Measurements from ENCODE around the gene FAM219A. TPM values are rescaled to one million over a fixed set of nuclear protein-coding genes. Genes with fewer than 3 reads are reported as not detected.
"Not testable (repeated sequence)": the region's sequence is repeated elsewhere in the genome, so short reads cannot be mapped to it uniquely, and the experiment has no call there.

The FAM219A gene
- polyA plus RNA-seq, 3 donors = 0.61 to 15.3 (median 1.2) TPM

- no peaks in the 10 kb centered on the region for H3K79me2 ChIP-seq (ENCODE audit: insufficient read depth, low read length)
- Mint-ChIP-seq H3K4me1 (no peaks in the 10 kb centered on the region), H3K4me3 (no peak overlapping the region), H3K36me3 (peaks cover 0 to 7% of the 10 kb centered on the region in 2 donors), H3K9me3 (peaks cover 7 to 25% (median 18%) of the 10 kb centered on the region in 7 donors), H3K27me3 (ENCODE audit: low read depth in 3 of 3) (peaks cover 2 to 4% (median 2%) of the 10 kb centered on the region in 3 donors), H3K27ac (no peak overlapping the region)
- DNase-seq = no peak
- no peaks in the 10 kb centered on the region for H3K4me1 ChIP-seq (ENCODE audit: control insufficient read depth in 1 of 2, insufficient read depth in 2 of 2, low read length in 2 of 2)
- H3K4me2 ChIP-seq (replicated peaks; ENCODE audit: extremely low read depth, low read length, poor library complexity, severe bottlenecking) = no peak overlapping the region
- H3K4me3 ChIP-seq (replicated peaks in 1 of 3; ENCODE audit: low read depth in 2 of 3, low read length in 3 of 3) = no peak overlapping the region
- H3K9me3 ChIP-seq (replicated peaks in 1 of 2; ENCODE audit: control insufficient read depth in 1 of 2, insufficient read depth in 1 of 2, low read length in 2 of 2) = peaks cover 15 to 22% of the 10 kb centered on the region in 2 donors
- H3K36me3 ChIP-seq (replicated peaks in 1 of 2; ENCODE audit: control insufficient read depth in 1 of 2, insufficient read depth in 2 of 2, low read length in 2 of 2) = no peaks in the 10 kb centered on the region
- intact Hi-C loops (cut with micrococcal nuclease) = no loop called here
- no peak for TF ChIP-seq CTCF (IDR thresholded peaks at IDR 0.05)
- no peaks in the 10 kb centered on the region for H3K27me3 ChIP-seq (ENCODE audit: control insufficient read depth in 2 of 2, insufficient read depth in 2 of 2, low read length in 2 of 2)
- no peak overlapping the region for H3K27ac ChIP-seq (ENCODE audit: low read depth in 1 of 2, low read length in 2 of 2)
- 100% methylated on average over 1 of the region's 4 CpGs for WGBS (ENCODE audit: insufficient coverage)
- no peak overlapping the region for H2AFZ ChIP-seq (ENCODE audit: insufficient read depth, low read depth, low read length, poor library complexity, severe bottlenecking)
- no peaks in the 10 kb centered on the region for H4K20me1 ChIP-seq (ENCODE audit: insufficient read depth, low read length)
- H3K9ac ChIP-seq (ENCODE audit: insufficient read depth, low read length, poor library complexity, severe bottlenecking) = no peak overlapping the region
Observed at GRCh38 chr9:34369636-34370035, 88.7 kb downstream of the FAM219A start.

- DNase-seq; H3K36me3 ChIP-seq (replicated peaks in 1 of 2; ENCODE audit: control insufficient read depth in 1 of 2, insufficient read depth in 2 of 2, low read length in 2 of 2); H3K4me3 ChIP-seq (replicated peaks in 1 of 3; ENCODE audit: low read depth in 2 of 3, low read length in 3 of 3); H4K20me1 ChIP-seq (ENCODE audit: insufficient read depth, low read length); H3K9ac ChIP-seq (ENCODE audit: insufficient read depth, low read length, poor library complexity, severe bottlenecking); H3K27me3 ChIP-seq (ENCODE audit: control insufficient read depth in 2 of 2, insufficient read depth in 2 of 2, low read length in 2 of 2); H3K79me2 ChIP-seq (ENCODE audit: insufficient read depth, low read length); H3K27me3 Mint-ChIP-seq (ENCODE audit: low read depth in 3 of 3); H3K27ac ChIP-seq (ENCODE audit: low read depth in 1 of 2, low read length in 2 of 2); intact Hi-C loops (cut with micrococcal nuclease); H3K27ac Mint-ChIP-seq; H3K4me2 ChIP-seq (replicated peaks; ENCODE audit: extremely low read depth, low read length, poor library complexity, severe bottlenecking); H3K4me3 Mint-ChIP-seq; H3K36me3 Mint-ChIP-seq; H3K4me1 ChIP-seq (ENCODE audit: control insufficient read depth in 1 of 2, insufficient read depth in 2 of 2, low read length in 2 of 2); H3K4me1 Mint-ChIP-seq; H2AFZ ChIP-seq (ENCODE audit: insufficient read depth, low read depth, low read length, poor library complexity, severe bottlenecking): not testable (repeated sequence)
- no CpG with 5 or more reads among the region's 5 CpGs for WGBS (ENCODE audit: insufficient coverage)
- H3K9me3 ChIP-seq (replicated peaks in 1 of 2; ENCODE audit: control insufficient read depth in 1 of 2, insufficient read depth in 1 of 2, low read length in 2 of 2) = peaks cover 15 to 22% of the 10 kb centered on the region in 2 donors
- H3K9me3 Mint-ChIP-seq = peaks cover 7 to 25% (median 18%) of the 10 kb centered on the region in 7 donors
Observed at GRCh38 chr9:34368796-34369195, 89.6 kb downstream of the FAM219A start.

GRCh38 chr9:34367751-34368410, 90.5 kb downstream of the FAM219A start:
- H3K4me3 Mint-ChIP-seq; H3K4me3 ChIP-seq (replicated peaks in 1 of 3; ENCODE audit: low read depth in 2 of 3, low read length in 3 of 3); H3K27ac Mint-ChIP-seq; H3K4me2 ChIP-seq (replicated peaks; ENCODE audit: extremely low read depth, low read length, poor library complexity, severe bottlenecking); H3K27ac ChIP-seq (ENCODE audit: low read depth in 1 of 2, low read length in 2 of 2); H2AFZ ChIP-seq (ENCODE audit: insufficient read depth, low read depth, low read length, poor library complexity, severe bottlenecking); H3K4me1 ChIP-seq (ENCODE audit: control insufficient read depth in 1 of 2, insufficient read depth in 2 of 2, low read length in 2 of 2); H3K79me2 ChIP-seq (ENCODE audit: insufficient read depth, low read length); H3K4me1 Mint-ChIP-seq; H3K27me3 Mint-ChIP-seq (ENCODE audit: low read depth in 3 of 3); H3K27me3 ChIP-seq (ENCODE audit: control insufficient read depth in 2 of 2, insufficient read depth in 2 of 2, low read length in 2 of 2); H3K36me3 Mint-ChIP-seq; H3K36me3 ChIP-seq (replicated peaks in 1 of 2; ENCODE audit: control insufficient read depth in 1 of 2, insufficient read depth in 2 of 2, low read length in 2 of 2); intact Hi-C loops (cut with micrococcal nuclease); H4K20me1 ChIP-seq (ENCODE audit: insufficient read depth, low read length); DNase-seq; H3K9ac ChIP-seq (ENCODE audit: insufficient read depth, low read length, poor library complexity, severe bottlenecking): not testable (repeated sequence)
- WGBS (ENCODE audit: insufficient coverage) = 100% methylated on average over 2 of the region's 3 CpGs
- peaks cover 15 to 22% of the 10 kb centered on the region in 2 donors for H3K9me3 ChIP-seq (replicated peaks in 1 of 2; ENCODE audit: control insufficient read depth in 1 of 2, insufficient read depth in 1 of 2, low read length in 2 of 2)
- H3K9me3 Mint-ChIP-seq = peaks cover 7 to 28% (median 18%) of the 10 kb centered on the region in 7 donors

All from CD14-positive monocyte (primary cell).